Posterior vena cava (tissue), 2 donors: Measurements from ENCODE around the gene HOXD13. TPM values are rescaled to one million over a fixed set of nuclear protein-coding genes. Genes with fewer than 3 reads are reported as not detected.

Experiments used
- DNase-seq: peaks from one replicate; pipeline ENCODE4 v3.0.0-alpha.2; 2020; ENCODE audit warnings: low spot score
- intact Hi-C, 2 donors: fragments of 100-400 bp; cut with DNase I; formaldehyde crosslinking; loops; one replicate each; pipeline versions ENCODE4 v1.14.1 to v1.14.2; 2022 to 2023
- total RNA-seq, 2 donors: library from RNA; stranded (reverse); fragmentation: NEBNext Ultra II Directional; extraction: Animal tissue kit (Norgen Biotek cat#: 25700); gene quantifications; one replicate each; pipeline ENCODE4 v1.2.1, GENCODE V29; 2021
- donor health status: DM: yes; HTN: yes; CAD: no.
- donor health status: DM: yes; HTN: yes; CAD: no.

Gene HOXD13
- total RNA-seq, 2 donors from 2014 or later: not detected

- intact Hi-C loops: loop anchor here (5.0 to 10.0 kb wide), 4 partner anchors 403 to 1595 kb away; no protein-coding TSS in a partner anchor
- DNase-seq: no peak
These were observed 2.6 kb upstream of the HOXD13 start for GRCh38 chr2:176089843-176090395.

GRCh38 chr2:176090862-176091261 lies 1.7 kb upstream of the HOXD13 start:
- DNase-seq: no peak
- intact Hi-C loops: loop anchor here in 1 of 2 donors (10.0 kb wide), 2 partner anchors 726 to 1596 kb away; no protein-coding TSS in a partner anchor

GRCh38 chr2:176091329-176092258 lies 927 bp upstream of the HOXD13 start:
- DNase-seq: no peak
- intact Hi-C loops: loop anchor here in 1 of 2 donors (10.0 kb wide), 2 partner anchors 727 to 1597 kb away; no protein-coding TSS in a partner anchor

GRCh38 chr2:176093145-176093897 lies 800 bp downstream of the HOXD13 start:
- no peak for DNase-seq
- intact Hi-C loops: loop anchor here in 1 of 2 donors (10.0 kb wide), 2 partner anchors 729 to 1599 kb away; no protein-coding TSS in a partner anchor

- DNase-seq: no peak
- intact Hi-C loops: loop anchor here in 1 of 2 donors (10.0 kb wide), 2 partner anchors 729 to 1599 kb away; no protein-coding TSS in a partner anchor
These were observed 1.4 kb downstream of the HOXD13 start for GRCh38 chr2:176093898-176094249.

GRCh38 chr2:176094349-176094748 lies 1.8 kb downstream of the HOXD13 start:
- no peak for DNase-seq
- intact Hi-C loops: loop anchor here in 1 of 2 donors (10.0 kb wide), 2 partner anchors 730 to 1600 kb away; no protein-coding TSS in a partner anchor

- DNase-seq: no peak
- intact Hi-C loops: loop anchor here in 1 of 2 donors (10.0 kb wide), 2 partner anchors 731 to 1601 kb away; no protein-coding TSS in a partner anchor
These were observed 2.9 kb downstream of the HOXD13 start for GRCh38 chr2:176095421-176095820.

- DNase-seq: no peak
- intact Hi-C loops: loop anchor here in 1 of 2 donors (10.0 kb wide), 2 partner anchors 732 to 1602 kb away; no protein-coding TSS in a partner anchor
These were observed 3.9 kb downstream of the HOXD13 start for GRCh38 chr2:176096243-176096985.

GRCh38 chr2:176096986-176097819 lies 4.7 kb downstream of the HOXD13 start:
- intact Hi-C loops: loop anchor here in 1 of 2 donors (10.0 kb wide), 2 partner anchors 732 to 1602 kb away; no protein-coding TSS in a partner anchor
- peak; percentile 89 for DNase-seq

- DNase-seq: no peak
- intact Hi-C loops: loop anchor here in 1 of 2 donors (10.0 kb wide), 2 partner anchors 733 to 1603 kb away; no protein-coding TSS in a partner anchor
These were observed 5.4 kb downstream of the HOXD13 start for GRCh38 chr2:176097820-176098365.

- peak; percentile 78 for DNase-seq
- intact Hi-C loops: loop anchor here in 1 of 2 donors (10.0 kb wide), 2 partner anchors 734 to 1604 kb away; no protein-coding TSS in a partner anchor
These were observed 6.0 kb downstream of the HOXD13 start for GRCh38 chr2:176098366-176099158.

- DNase-seq: no peak
- intact Hi-C loops: loop anchor here in 1 of 2 donors (10.0 kb wide), 2 partner anchors 734 to 1604 kb away; no protein-coding TSS in a partner anchor
These were observed 6.7 kb downstream of the HOXD13 start for GRCh38 chr2:176099159-176099727.

GRCh38 chr2:176099728-176100546 lies 7.4 kb downstream of the HOXD13 start, which contains the start of gene HOXD12:
Gene HOXD12 (plus strand): TSS chr2:176099795. CDS start chr2:176099802, 7 bp downstream.
- no peak for DNase-seq
- intact Hi-C loops: loop anchor here in 1 of 2 donors (10.0 kb wide), 2 partner anchors 735 to 1605 kb away; no protein-coding TSS in a partner anchor

GRCh38 chr2:176100547-176101140 lies 8.1 kb downstream of the HOXD13 start:
- DNase-seq: no peak
- intact Hi-C loops: no loop called here
